CD4-positive, alpha-beta memory T cell (primary cell): Measurements from ENCODE around the gene NACC1. TPM values are rescaled to one million over a fixed set of nuclear protein-coding genes. Genes with fewer than 3 reads are reported as not detected.

Experiments used
- CTCF ChIA-PET: fragments of 350-600 bp; sonication (Branson Sonifier 250); formaldehyde crosslinking; loops from one replicate; lab custom pipeline; 2021; ENCODE audit warnings: inconsistent platforms; ENCODE audit not compliant: partially characterized antibody; lab: Charles Lee
- POLR2A ChIA-PET: fragments of 350-600 bp; sonication (Branson Sonifier 250); formaldehyde crosslinking; loops from one replicate; lab custom pipeline; 2021; ENCODE audit not compliant: partially characterized antibody; lab: Charles Lee
- DNase-seq, 5 donors: peaks; one replicate each; pipeline versions ENCODE4 v3.0.0 to v3.0.0-alpha.2; 2020 to 2022; ENCODE audit warnings: mixed read lengths in 1 of 5
- H3K27ac ChIP-seq: one replicate; pipeline ENCODE4 v1.7.0; 2013; ENCODE audit warnings: low read depth, low read length
- H3K27me3 ChIP-seq: 2 replicates; pipeline ENCODE4 v1.7.0; 2013; ENCODE audit warnings: mild to moderate bottlenecking, low read length, moderate library complexity; ENCODE audit not compliant: insufficient read depth
- H3K36me3 ChIP-seq: 2 replicates; pipeline ENCODE4 v1.7.0; 2013; ENCODE audit warnings: mild to moderate bottlenecking, low read length, moderate library complexity; ENCODE audit not compliant: insufficient read depth
- H3K4me1 ChIP-seq: 2 replicates; pipeline ENCODE4 v1.7.0; 2013; ENCODE audit warnings: mild to moderate bottlenecking, low read length, moderate library complexity; ENCODE audit not compliant: insufficient read depth
- H3K4me3 ChIP-seq, 2 donors: one replicate each; pipeline ENCODE4 v1.7.0; 2013; ENCODE audit warnings: low read length in 2 of 2, mild to moderate bottlenecking in 1 of 2
- H3K9me3 ChIP-seq, 2 donors: one replicate each; pipeline ENCODE4 v1.7.0; 2013; ENCODE audit warnings: low read length in 2 of 2, control low read depth in 1 of 2; ENCODE audit not compliant: control insufficient read depth in 1 of 2
- H3K27ac Mint-ChIP-seq, 7 donors: one replicate each; pipeline ENCODE4 v1.8.0; 2020 to 2021; ENCODE audit warnings: mixed read lengths in 7 of 7, mild to moderate bottlenecking in 6 of 7, inconsistent platforms in 3 of 7, moderate library complexity in 3 of 7
- H3K27me3 Mint-ChIP-seq, 2 donors: one replicate each; pipeline ENCODE4 v1.8.0; 2020 to 2021; ENCODE audit warnings: mixed read lengths in 2 of 2
- H3K36me3 Mint-ChIP-seq, 2 donors: one replicate each; pipeline ENCODE4 v1.8.0; 2020 to 2021; ENCODE audit warnings: mixed read lengths in 2 of 2, inconsistent platforms in 1 of 2, mild to moderate bottlenecking in 1 of 2
- H3K4me1 Mint-ChIP-seq, 4 donors: one replicate each; pipeline ENCODE4 v1.8.0; 2020 to 2021; ENCODE audit warnings: mixed read lengths in 4 of 4, mild to moderate bottlenecking in 1 of 4
- H3K4me3 Mint-ChIP-seq, 8 donors: one replicate each; pipeline ENCODE4 v1.8.0; 2020 to 2021; ENCODE audit warnings: mixed read lengths in 8 of 8, mild to moderate bottlenecking in 7 of 8, moderate library complexity in 6 of 8, inconsistent platforms in 3 of 8
- H3K9me3 Mint-ChIP-seq, 8 donors: one replicate each; pipeline ENCODE4 v1.8.0; 2020 to 2021; ENCODE audit warnings: mixed read lengths in 8 of 8, mild to moderate bottlenecking in 5 of 8, inconsistent platforms in 3 of 8, moderate library complexity in 1 of 8
- intact Hi-C: fragments of 100-400 bp; cut with micrococcal nuclease; formaldehyde crosslinking; loops from one replicate; pipeline ENCODE4 v1.15.1; 2023
- polyA plus RNA-seq, 2 donors: library from polyadenylated mRNA; unstranded; fragments of 300-500 nt; fragmentation: Illumina TruSeq; gene quantifications; one replicate each; pipeline ENCODE4 v1.2.3, GENCODE V29; 2021
- total RNA-seq, 2 experiments: library from RNA; stranded (reverse); gene quantifications; one replicate each; pipeline ENCODE4 v1.2.3, GENCODE V29; 2021

The NACC1 gene
- total and polyA plus RNA-seq, 4 experiments from 2014 or later = 0.15 to 34.1 (median 13.8) TPM

DNA sequence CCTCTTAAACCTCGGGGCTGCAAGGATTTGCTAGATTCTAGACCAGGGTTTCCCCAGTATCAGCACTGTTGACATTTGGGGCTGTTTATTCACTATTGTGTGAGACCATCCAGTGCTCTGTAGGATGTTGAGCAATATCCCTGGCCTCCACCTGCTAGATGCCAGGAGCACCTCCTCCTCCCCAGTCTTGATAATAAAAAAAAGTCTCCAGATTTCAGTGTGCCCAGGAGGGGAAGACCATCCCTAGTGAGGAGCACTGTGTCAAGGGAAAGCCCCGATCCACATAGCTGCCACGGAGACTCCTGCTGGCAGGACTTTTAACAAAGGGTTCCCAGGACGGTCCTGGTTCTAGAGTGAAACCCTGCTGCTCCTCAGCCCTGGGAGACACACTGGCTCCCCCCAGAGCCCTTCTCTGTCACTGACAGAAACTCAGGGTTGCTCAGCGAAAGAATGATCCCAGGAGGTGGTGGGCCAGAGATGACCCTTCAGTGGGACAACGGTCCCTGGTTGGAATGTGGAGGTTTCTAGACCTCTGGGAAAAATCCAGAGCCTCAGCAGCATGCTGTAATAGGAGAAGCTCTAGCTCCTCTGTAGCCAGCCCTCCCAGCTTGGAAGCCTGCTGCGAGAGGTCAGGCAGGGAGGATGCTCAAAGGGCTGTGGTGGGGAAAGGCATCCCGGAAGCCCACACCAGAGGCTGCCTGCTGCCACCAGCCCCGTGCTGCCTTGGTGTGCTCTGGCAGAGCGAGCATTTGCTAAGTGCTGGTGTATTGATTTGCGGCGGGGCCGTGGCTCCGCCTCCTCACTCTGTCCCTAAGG is 35.7 kb upstream of the NACC1 start:
- H3K27me3 ChIP-seq = no peaks in the 10 kb centered on the region
- Mint-ChIP-seq H3K4me3 (no peak overlapping the region), H3K4me1 (peaks cover 0 to 9% (median 5%) of the 10 kb centered on the region in 4 donors), H3K36me3 (no peaks in the 10 kb centered on the region), H3K9me3 (no peaks in the 10 kb centered on the region), H3K27ac (no peak overlapping the region), H3K27me3 (peaks cover 0 to 3% of the 10 kb centered on the region in 2 donors)
- no peaks in the 10 kb centered on the region for H3K9me3 ChIP-seq
- no peak overlapping the region for H3K27ac ChIP-seq
- CTCF ChIA-PET = no interaction called here
- no peak for DNase-seq
- POLR2A ChIA-PET = no interaction called here
- H3K4me1 ChIP-seq = peaks cover 8% of the 10 kb centered on the region
- intact Hi-C loops = no loop called here
- no peaks in the 10 kb centered on the region for H3K36me3 ChIP-seq
- no peak overlapping the region for H3K4me3 ChIP-seq

GRCh38 chr19:13083008-13083404 is 35.1 kb upstream of the NACC1 start:
- Mint-ChIP-seq H3K36me3 (no peaks in the 10 kb centered on the region), H3K27me3 (peaks cover 0 to 3% of the 10 kb centered on the region in 2 donors), H3K9me3 (no peaks in the 10 kb centered on the region), H3K4me3 (no peak overlapping the region), H3K27ac (no peak overlapping the region), H3K4me1 (peaks cover 0 to 9% (median 5%) of the 10 kb centered on the region in 4 donors)
- POLR2A ChIA-PET = no interaction called here
- no peak for DNase-seq
- Histone ChIP-seq H3K4me1 (peaks cover 8% of the 10 kb centered on the region), H3K4me3 (no peak overlapping the region), H3K36me3 (no peaks in the 10 kb centered on the region), H3K9me3 (no peaks in the 10 kb centered on the region), H3K27me3 (no peaks in the 10 kb centered on the region), H3K27ac (no peak overlapping the region)
- CTCF ChIA-PET = interaction anchor here (1.0 kb wide), 1 partner anchor 22 kb away, joined by 3 read pairs; no protein-coding TSS in a partner anchor
- intact Hi-C loops = no loop called here

- H3K4me3 ChIP-seq = no peak overlapping the region
- H3K4me1 ChIP-seq = peaks cover 8% of the 10 kb centered on the region
- H3K9me3 ChIP-seq = no peaks in the 10 kb centered on the region
- H3K9me3 Mint-ChIP-seq = no peaks in the 10 kb centered on the region
- H3K36me3 Mint-ChIP-seq = no peaks in the 10 kb centered on the region
- H3K27ac ChIP-seq = no peak overlapping the region
- DNase-seq = no peak
- H3K27me3 ChIP-seq = no peaks in the 10 kb centered on the region
- H3K36me3 ChIP-seq = no peaks in the 10 kb centered on the region
- intact Hi-C loops = no loop called here
- ChIA-PET CTCF (interaction anchor here (1.0 to 1.8 kb wide), 4 partner anchors 10 to 118 kb away, joined by 3 to 4 read pairs (median 3); no protein-coding TSS in a partner anchor), POLR2A (no interaction called here)
- no peak overlapping the region for H3K4me3 Mint-ChIP-seq
- H3K4me1 Mint-ChIP-seq = peaks cover 0 to 9% (median 5%) of the 10 kb centered on the region in 4 donors
- peaks cover 0 to 3% of the 10 kb centered on the region in 2 donors for H3K27me3 Mint-ChIP-seq
- H3K27ac Mint-ChIP-seq = no peak overlapping the region
Observed at GRCh38 chr19:13083627-13084026, 34.4 kb upstream of the NACC1 start.

GRCh38 chr19:13085666-13086065 is 32.4 kb upstream of the NACC1 start:
- CTCF ChIA-PET = interaction anchor here (1.5 kb wide), 1 partner anchor 30 kb away, joined by 3 read pairs; no protein-coding TSS in a partner anchor
- DNase-seq = no peak
- no peak overlapping the region for H3K27ac ChIP-seq
- Mint-ChIP-seq H3K36me3 (no peaks in the 10 kb centered on the region), H3K27ac (no peak overlapping the region), H3K4me1 (peaks cover 0 to 9% (median 5%) of the 10 kb centered on the region in 4 donors), H3K9me3 (no peaks in the 10 kb centered on the region), H3K27me3 (peaks cover 0 to 3% of the 10 kb centered on the region in 2 donors), H3K4me3 (no peak overlapping the region)
- no peak overlapping the region for H3K4me3 ChIP-seq
- no peaks in the 10 kb centered on the region for H3K9me3 ChIP-seq
- POLR2A ChIA-PET = no interaction called here
- no peaks in the 10 kb centered on the region for H3K4me1 ChIP-seq
- intact Hi-C loops = no loop called here
- H3K27me3 ChIP-seq = no peaks in the 10 kb centered on the region
- no peaks in the 10 kb centered on the region for H3K36me3 ChIP-seq

GRCh38 chr19:13086341-13086740 is 31.7 kb upstream of the NACC1 start:
- Histone ChIP-seq H3K36me3 (no peaks in the 10 kb centered on the region), H3K9me3 (no peaks in the 10 kb centered on the region), H3K27me3 (no peaks in the 10 kb centered on the region), H3K4me3 (no peak overlapping the region), H3K4me1 (no peaks in the 10 kb centered on the region), H3K27ac (no peak overlapping the region)
- CTCF ChIA-PET = interaction anchor here (1.5 kb wide), 1 partner anchor 31 kb away, joined by 3 read pairs; no protein-coding TSS in a partner anchor
- H3K4me3 Mint-ChIP-seq = peak overlapping the region in 1 of 8 donors; percentile 22
- no peak overlapping the region for H3K27ac Mint-ChIP-seq
- H3K27me3 Mint-ChIP-seq = peaks cover 0 to 3% of the 10 kb centered on the region in 2 donors
- DNase-seq = no peak
- intact Hi-C loops = no loop called here
- peaks cover 0 to 9% (median 5%) of the 10 kb centered on the region in 4 donors for H3K4me1 Mint-ChIP-seq
- no peaks in the 10 kb centered on the region for H3K36me3 Mint-ChIP-seq
- POLR2A ChIA-PET = no interaction called here
- no peaks in the 10 kb centered on the region for H3K9me3 Mint-ChIP-seq

GRCh38 chr19:13087295-13087694 is 30.8 kb upstream of the NACC1 start:
- H3K27ac Mint-ChIP-seq = no peak overlapping the region
- Histone ChIP-seq H3K27ac (no peak overlapping the region), H3K4me3 (no peak overlapping the region), H3K27me3 (no peaks in the 10 kb centered on the region), H3K9me3 (no peaks in the 10 kb centered on the region), H3K36me3 (no peaks in the 10 kb centered on the region), H3K4me1 (no peaks in the 10 kb centered on the region)
- ChIA-PET POLR2A (no interaction called here), CTCF (interaction anchor here (0.9 kb wide), 2 partner anchors 26 to 109 kb away, joined by 3 to 5 read pairs; no protein-coding TSS in a partner anchor)
- no peak overlapping the region for H3K4me3 Mint-ChIP-seq
- DNase-seq = no peak
- H3K4me1 Mint-ChIP-seq = peaks cover 0 to 9% (median 5%) of the 10 kb centered on the region in 4 donors
- H3K9me3 Mint-ChIP-seq = no peaks in the 10 kb centered on the region
- no peaks in the 10 kb centered on the region for H3K36me3 Mint-ChIP-seq
- intact Hi-C loops = no loop called here
- H3K27me3 Mint-ChIP-seq = peaks cover 0 to 3% of the 10 kb centered on the region in 2 donors

GRCh38 chr19:13087795-13088537 is 30.1 kb upstream of the NACC1 start:
- Mint-ChIP-seq H3K4me1 (peaks cover 0 to 9% (median 5%) of the 10 kb centered on the region in 4 donors), H3K4me3 (no peak overlapping the region), H3K27me3 (peaks cover 0 to 3% of the 10 kb centered on the region in 2 donors), H3K9me3 (no peaks in the 10 kb centered on the region), H3K36me3 (no peaks in the 10 kb centered on the region), H3K27ac (no peak overlapping the region)
- CTCF ChIA-PET = interaction anchor here (0.9 kb wide), 2 partner anchors 27 to 110 kb away, joined by 3 to 5 read pairs; no protein-coding TSS in a partner anchor
- Histone ChIP-seq H3K27ac (no peak overlapping the region), H3K4me1 (no peaks in the 10 kb centered on the region), H3K4me3 (no peak overlapping the region), H3K36me3 (no peaks in the 10 kb centered on the region), H3K27me3 (no peaks in the 10 kb centered on the region), H3K9me3 (no peaks in the 10 kb centered on the region)
- DNase-seq = no peak
- POLR2A ChIA-PET = no interaction called here
- intact Hi-C loops = no loop called here
